ENCODE data around the gene PCNA.

Gene PCNA

DNA sequence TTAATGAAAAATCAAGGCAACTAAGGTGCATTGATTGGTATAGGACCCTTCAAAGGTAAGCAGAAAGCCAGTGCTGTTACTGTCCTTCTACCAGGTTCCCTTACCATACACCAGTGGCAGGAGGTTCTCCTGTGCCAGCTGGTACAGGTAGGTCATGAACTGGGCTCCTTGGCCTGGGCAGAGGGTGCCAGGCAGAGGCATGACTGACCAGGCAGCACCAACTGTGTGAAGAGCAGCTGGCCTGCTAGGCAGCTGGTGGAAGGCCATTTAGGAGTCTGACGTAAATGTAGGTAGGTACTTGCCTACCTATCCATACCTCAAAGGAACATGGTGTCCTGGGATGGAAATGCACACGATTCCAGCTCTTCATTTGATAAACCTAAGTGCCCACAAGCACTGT, 23.3 kb downstream of the PCNA start:
- H3K27ac ChIP-seq = no peak overlapping the region
- TF ChIP-seq, protein P1, sequence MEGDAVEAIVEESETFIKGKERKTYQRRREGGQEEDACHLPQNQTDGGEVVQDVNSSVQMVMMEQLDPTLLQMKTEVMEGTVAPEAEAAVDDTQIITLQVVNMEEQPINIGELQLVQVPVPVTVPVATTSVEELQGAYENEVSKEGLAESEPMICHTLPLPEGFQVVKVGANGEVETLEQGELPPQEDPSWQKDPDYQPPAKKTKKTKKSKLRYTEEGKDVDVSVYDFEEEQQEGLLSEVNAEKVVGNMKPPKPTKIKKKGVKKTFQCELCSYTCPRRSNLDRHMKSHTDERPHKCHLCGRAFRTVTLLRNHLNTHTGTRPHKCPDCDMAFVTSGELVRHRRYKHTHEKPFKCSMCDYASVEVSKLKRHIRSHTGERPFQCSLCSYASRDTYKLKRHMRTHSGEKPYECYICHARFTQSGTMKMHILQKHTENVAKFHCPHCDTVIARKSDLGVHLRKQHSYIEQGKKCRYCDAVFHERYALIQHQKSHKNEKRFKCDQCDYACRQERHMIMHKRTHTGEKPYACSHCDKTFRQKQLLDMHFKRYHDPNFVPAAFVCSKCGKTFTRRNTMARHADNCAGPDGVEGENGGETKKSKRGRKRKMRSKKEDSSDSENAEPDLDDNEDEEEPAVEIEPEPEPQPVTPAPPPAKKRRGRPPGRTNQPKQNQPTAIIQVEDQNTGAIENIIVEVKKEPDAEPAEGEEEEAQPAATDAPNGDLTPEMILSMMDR (IDR thresholded peaks at IDR 0.05) = no peak
- TF ChIP-seq ZFX (IDR thresholded peaks at IDR 0.05; ENCODE audit: borderline replicate concordance) = no peak

DNA sequence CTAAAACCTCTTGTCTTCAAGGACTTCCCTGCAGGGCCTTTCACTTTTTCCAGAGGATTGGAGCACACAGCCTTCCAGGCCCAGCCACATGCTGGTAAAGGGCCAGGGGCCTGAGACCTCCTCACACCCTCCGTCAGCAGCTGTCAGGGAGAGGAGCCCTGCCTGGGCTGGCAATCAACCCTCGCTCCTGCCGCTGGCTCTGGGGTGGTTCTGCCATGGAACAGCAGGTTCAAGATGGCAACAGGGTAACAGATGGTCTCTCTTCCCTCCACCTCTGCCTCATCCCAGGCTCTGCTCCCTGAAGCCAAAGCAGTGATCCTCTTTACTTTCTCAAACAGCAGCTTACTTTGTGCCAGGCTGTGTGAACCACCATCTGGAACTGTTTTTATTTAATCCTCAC, 23.8 kb downstream of the PCNA start:
- TF ChIP-seq, protein P1 (IDR thresholded peaks at IDR 0.05) = no peak
- no peak for TF ChIP-seq ZFX (IDR thresholded peaks at IDR 0.05; ENCODE audit: borderline replicate concordance)
- no peak overlapping the region for H3K27ac ChIP-seq

DNA sequence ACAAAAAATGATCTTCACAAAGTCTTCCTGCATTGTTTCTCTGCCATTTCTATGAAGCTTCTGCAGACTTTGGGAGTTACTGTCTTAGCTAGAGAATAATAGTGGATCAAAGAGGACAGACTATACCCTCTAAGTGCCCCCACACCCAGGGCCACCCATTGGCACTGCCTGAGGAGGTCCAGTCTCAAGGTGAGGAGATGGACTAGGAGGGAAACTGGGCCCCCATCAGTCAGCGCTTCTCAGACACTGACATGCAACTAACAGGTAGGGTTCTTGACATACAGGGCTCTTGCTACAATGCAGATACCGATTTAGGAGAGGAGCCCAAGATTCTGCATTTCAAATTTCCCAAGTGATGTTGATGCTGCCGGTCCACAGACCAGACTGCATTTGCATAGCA, 24.3 kb downstream of the PCNA start:
- TF ChIP-seq, protein P1 (IDR thresholded peaks at IDR 0.05) = no peak
- no peak for TF ChIP-seq ZFX (IDR thresholded peaks at IDR 0.05; ENCODE audit: borderline replicate concordance)

DNA sequence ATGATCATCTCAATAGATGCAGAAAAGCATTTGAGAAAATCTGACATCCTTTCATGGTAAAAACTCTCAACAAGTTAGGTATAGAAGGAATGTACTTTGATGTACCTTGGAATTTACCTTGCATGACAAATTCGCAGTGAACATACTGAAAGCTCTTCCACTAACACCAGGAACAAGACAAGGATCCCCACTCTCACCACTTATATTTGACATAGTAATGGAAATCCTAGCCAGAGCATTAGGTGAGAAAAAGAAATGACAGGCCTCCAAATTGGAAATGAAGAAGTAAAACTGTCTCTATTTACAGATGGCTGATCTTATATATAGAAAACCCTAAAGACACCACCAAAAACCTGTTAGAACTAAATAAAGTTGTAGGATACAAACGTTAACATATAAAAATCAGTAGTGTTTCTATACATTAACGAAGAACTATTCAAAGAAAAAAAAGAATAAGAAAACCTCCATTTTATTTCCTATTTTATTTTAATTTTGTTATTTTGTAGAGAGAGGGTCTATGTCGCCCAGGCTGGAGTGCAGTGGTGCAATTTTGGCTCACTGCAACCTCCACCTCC, 26.9 kb downstream of the PCNA start:
- no peak for TF ChIP-seq ZFX (IDR thresholded peaks at IDR 0.05; ENCODE audit: borderline replicate concordance)
- TF ChIP-seq, protein P1 (IDR thresholded peaks at IDR 0.05) = no peak
- H3K27ac ChIP-seq = no peak overlapping the region

More for the DNA sequence above, 24.3 kb downstream of the PCNA start:
- H3K27ac ChIP-seq = no peak overlapping the region

DNA sequence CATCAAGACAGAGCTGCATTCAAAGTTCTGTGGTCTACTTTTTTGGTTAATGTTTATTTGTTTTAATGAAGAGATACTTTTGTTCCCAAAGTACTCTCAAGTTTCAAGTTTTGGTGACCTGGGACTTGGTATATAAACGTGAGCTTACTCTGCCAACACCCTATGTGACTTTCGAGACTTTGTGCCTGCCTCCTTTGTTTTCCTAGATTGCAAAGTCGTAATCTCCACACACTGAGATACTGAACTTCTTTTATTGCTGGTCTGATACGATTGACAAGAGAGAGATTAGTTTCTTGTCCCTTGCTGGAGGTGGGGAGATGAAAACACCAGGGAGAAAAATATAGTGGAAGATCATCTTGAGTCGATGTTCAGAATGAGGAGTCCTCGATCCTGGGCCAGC, 27.9 kb downstream of the PCNA start:
- TF ChIP-seq, protein P1 (IDR thresholded peaks at IDR 0.05) = no peak
- TF ChIP-seq ZFX (IDR thresholded peaks at IDR 0.05; ENCODE audit: borderline replicate concordance) = no peak
- H3K27ac ChIP-seq = no peak overlapping the region

DNA sequence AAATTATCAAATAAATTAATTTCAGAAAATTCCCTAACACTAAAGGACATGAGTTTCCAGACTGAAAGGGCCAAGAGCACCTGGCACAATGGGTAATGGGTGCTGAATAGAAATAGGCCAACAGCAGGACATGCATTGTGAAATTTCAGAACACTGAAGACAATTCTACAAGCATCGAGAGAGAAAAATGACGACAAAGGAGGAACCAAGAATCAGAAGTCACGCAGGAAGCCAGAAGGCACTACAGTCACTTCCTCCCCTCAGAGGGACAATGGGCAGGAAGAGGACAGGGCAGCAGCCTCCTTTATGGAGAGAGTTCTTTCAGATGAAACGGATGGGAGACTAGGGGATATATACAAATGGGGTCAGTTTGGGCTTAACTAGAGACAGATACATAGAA, 29.6 kb downstream of the PCNA start:
- TF ChIP-seq ZFX (IDR thresholded peaks at IDR 0.05; ENCODE audit: borderline replicate concordance) = no peak
- TF ChIP-seq, protein P1 (IDR thresholded peaks at IDR 0.05) = no peak
- no peak overlapping the region for H3K27ac ChIP-seq

DNA sequence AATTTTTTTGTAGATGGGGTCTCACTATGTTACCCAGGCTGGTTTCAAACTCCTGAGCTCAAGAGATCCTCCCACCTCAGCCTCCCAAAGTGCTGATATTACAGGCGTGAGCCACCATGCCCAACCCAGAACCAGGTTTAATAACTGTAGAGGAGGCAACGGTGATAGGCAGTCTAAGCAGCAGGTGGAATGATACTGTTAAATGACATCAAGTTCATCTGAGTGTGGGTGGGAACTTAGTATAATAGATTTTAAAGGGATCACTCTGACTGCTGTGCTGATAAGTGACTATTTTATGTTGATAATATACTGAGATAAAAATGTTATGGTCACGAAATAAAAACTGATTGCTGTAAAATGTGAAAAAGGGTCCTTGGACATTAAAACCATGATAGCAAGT, 31.1 kb downstream of the PCNA start:
- TF ChIP-seq ZFX (IDR thresholded peaks at IDR 0.05; ENCODE audit: borderline replicate concordance) = no peak
- TF ChIP-seq, protein P1 (IDR thresholded peaks at IDR 0.05) = no peak
- no peak overlapping the region for H3K27ac ChIP-seq

Data from 22Rv1 (cell line).